ENCODE measurements around the gene CACNA1H. TPM values are rescaled to one million over a fixed set of nuclear protein-coding genes. Genes with fewer than 3 reads are reported as not detected.
A peak's percentile ranks its signal among the peaks of the same experiment; 100 is the strongest.

The CACNA1H gene
- total RNA-seq, 1 experiment from 2014 or later = 31.1 TPM

DNA sequence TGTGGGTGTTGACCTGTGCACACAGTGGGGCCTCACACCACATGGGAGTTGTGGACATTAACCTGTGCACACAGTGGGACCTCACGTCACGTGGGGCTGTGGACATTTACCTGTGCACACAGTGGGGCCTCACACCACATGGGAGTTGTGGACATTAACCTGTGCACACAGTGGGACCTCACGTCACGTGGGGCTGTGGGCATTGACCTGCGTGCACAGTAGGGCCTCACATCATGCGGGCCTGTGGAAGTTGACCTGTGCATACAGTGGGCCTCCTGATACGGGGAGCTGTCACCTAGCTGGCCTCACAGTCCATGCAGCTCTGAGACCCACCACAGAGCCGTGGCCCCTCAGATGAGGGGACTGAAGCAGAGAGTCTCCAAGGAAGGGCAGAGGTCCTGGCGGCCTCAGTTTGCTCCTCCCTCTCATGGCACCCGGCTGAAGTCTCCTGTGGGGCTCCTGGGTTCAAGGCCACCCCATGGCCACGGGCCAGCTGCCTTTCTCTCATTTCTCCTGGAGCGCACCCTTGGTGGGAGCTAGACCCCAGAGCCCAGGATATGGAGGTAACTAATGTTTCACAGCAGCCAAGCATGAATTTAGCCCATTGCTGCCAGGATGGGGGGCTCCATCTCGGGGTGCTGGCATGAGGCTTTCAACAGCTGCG is 21.0 kb downstream of the CACNA1H start:
- BruUV-seq (replicated peaks) = no TSS peak
- no peak for ATAC-seq

DNA sequence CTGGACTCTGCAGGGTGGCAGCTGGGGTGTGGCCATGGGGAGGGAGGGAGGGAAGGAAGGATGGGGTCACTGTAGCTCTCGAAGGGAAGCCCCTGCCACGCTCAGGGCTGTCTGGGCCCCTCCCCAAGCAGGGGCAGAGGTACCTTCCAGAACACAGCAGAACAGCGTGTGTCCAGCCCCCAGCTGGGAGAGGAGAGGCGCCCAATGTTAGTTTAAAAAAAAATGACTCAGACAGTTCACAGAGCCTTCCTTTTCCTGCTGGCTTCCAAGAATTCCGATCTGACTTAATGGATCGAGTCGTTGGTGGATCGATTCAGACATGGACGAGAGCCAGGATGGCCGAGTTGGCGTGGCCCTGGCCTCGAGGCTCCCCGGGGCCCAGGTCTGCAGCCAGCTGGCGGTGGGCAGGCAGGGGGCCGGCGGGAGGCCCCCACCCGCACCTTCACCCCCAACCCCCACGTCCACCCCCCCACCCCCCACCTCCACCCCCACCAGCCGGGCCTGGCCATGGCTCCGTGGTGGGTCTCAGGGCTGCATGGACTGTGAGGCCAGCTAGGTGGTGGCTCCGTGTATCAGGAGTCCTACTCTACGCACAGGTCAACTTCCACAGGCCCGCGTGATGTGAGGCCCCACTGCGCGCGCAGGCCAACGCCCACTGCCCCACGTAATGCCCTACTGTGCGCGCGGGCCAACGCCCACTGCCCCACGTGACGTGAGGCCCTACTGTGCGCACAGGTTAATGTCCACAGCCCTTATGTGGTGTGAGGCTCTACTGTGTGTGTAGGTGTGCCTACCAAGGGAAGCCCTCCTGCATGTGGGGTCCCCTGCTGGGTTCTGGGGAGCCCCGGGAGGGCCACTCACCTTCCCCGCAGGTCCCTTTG is 21.8 kb downstream of the CACNA1H start:
- DNase-seq (ENCODE audit: low read depth, low spot score) (no peak), ATAC-seq (peak; percentile 52)
- Histone ChIP-seq H3K36me3 (ENCODE audit: control insufficient read depth, insufficient read depth, low read length) (no peaks in the 10 kb centered on the region), H3K27me3 (ENCODE audit: control insufficient read depth, insufficient read depth, low read length) (no peaks in the 10 kb centered on the region), H3K4me1 (ENCODE audit: control insufficient read depth, insufficient read depth, low read length) (peaks cover 42% of the 10 kb centered on the region), H3K9me3 (ENCODE audit: control insufficient read depth, insufficient read depth, low read depth, low read length) (no peaks in the 10 kb centered on the region), H3K4me3 (ENCODE audit: low read depth in 2 of 2, low read length in 2 of 2) (no peak overlapping the region), H3K27ac (ENCODE audit: low read length) (peak overlapping the region; percentile 29; the same call in 1 of the 2 replicates)
- intact Hi-C loops (cut with micrococcal nuclease; ENCODE audit: unreplicated experiment) (no loop called here), in situ Hi-C loops (cut with HindIII; ENCODE audit: low pct_unique_long_range_greater_than_20kb, low sequenced_read_pairs) (no loop called here)
- no TSS peak for BruUV-seq (replicated peaks)
- POLR2A ChIA-PET = interaction anchor here (0.6 to 0.7 kb wide), 2 partner anchors 141 to 377 kb away, joined by 4 to 5 read pairs; no protein-coding TSS in a partner anchor
- TF ChIP-seq, protein P1, sequence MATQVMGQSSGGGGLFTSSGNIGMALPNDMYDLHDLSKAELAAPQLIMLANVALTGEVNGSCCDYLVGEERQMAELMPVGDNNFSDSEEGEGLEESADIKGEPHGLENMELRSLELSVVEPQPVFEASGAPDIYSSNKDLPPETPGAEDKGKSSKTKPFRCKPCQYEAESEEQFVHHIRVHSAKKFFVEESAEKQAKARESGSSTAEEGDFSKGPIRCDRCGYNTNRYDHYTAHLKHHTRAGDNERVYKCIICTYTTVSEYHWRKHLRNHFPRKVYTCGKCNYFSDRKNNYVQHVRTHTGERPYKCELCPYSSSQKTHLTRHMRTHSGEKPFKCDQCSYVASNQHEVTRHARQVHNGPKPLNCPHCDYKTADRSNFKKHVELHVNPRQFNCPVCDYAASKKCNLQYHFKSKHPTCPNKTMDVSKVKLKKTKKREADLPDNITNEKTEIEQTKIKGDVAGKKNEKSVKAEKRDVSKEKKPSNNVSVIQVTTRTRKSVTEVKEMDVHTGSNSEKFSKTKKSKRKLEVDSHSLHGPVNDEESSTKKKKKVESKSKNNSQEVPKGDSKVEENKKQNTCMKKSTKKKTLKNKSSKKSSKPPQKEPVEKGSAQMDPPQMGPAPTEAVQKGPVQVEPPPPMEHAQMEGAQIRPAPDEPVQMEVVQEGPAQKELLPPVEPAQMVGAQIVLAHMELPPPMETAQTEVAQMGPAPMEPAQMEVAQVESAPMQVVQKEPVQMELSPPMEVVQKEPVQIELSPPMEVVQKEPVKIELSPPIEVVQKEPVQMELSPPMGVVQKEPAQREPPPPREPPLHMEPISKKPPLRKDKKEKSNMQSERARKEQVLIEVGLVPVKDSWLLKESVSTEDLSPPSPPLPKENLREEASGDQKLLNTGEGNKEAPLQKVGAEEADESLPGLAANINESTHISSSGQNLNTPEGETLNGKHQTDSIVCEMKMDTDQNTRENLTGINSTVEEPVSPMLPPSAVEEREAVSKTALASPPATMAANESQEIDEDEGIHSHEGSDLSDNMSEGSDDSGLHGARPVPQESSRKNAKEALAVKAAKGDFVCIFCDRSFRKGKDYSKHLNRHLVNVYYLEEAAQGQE (IDR thresholded peaks at IDR 0.05; ENCODE audit: insufficient read depth in 1 of 2, low read depth in 2 of 2, low read length in 1 of 2) = no peak
- no peak for TF ChIP-seq POLR2AphosphoS5 (IDR thresholded peaks at IDR 0.05; ENCODE audit: low read depth, low read length)
- no peak for TF ChIP-seq TCF7L2 (IDR thresholded peaks at IDR 0.05; ENCODE audit: low read depth, low read length)
- no peak for TF ChIP-seq SIN3A (IDR thresholded peaks at IDR 0.05; ENCODE audit: borderline replicate concordance, insufficient read depth, low read depth, low read length)
- CTCF ChIA-PET = interaction anchor here (0.5 to 1.0 kb wide), 4 partner anchors 32 to 983 kb away, joined by 3 to 4 read pairs (median 4); no protein-coding TSS in a partner anchor

More for the DNA sequence above, 21.0 kb downstream of the CACNA1H start:
- POLR2A ChIA-PET = interaction anchor here (0.6 kb wide), 1 partner anchor 142 kb away, joined by 4 read pairs; no protein-coding TSS in a partner anchor
- Histone ChIP-seq H3K27ac (ENCODE audit: low read length) (peak overlapping the region; percentile 5; the same call in 1 of the 2 replicates), H3K36me3 (ENCODE audit: control insufficient read depth, insufficient read depth, low read length) (no peaks in the 10 kb centered on the region), H3K4me3 (ENCODE audit: low read depth in 2 of 2, low read length in 2 of 2) (no peak overlapping the region), H3K9me3 (ENCODE audit: control insufficient read depth, insufficient read depth, low read depth, low read length) (no peaks in the 10 kb centered on the region), H3K27me3 (ENCODE audit: control insufficient read depth, insufficient read depth, low read length) (no peaks in the 10 kb centered on the region), H3K4me1 (ENCODE audit: control insufficient read depth, insufficient read depth, low read length) (peaks cover 45% of the 10 kb centered on the region)
- CTCF ChIA-PET = interaction anchor here (1.0 kb wide), 1 partner anchor 49 kb away, joined by 3 read pairs; no protein-coding TSS in a partner anchor
- in situ Hi-C loops (cut with HindIII; ENCODE audit: low pct_unique_long_range_greater_than_20kb, low sequenced_read_pairs) = no loop called here
- no peak for DNase-seq (ENCODE audit: low read depth, low spot score)
- TF ChIP-seq TCF7L2 (IDR thresholded peaks at IDR 0.05; ENCODE audit: low read depth, low read length) (no peak), POLR2AphosphoS5 (IDR thresholded peaks at IDR 0.05; ENCODE audit: low read depth, low read length) (no peak), SIN3A (IDR thresholded peaks at IDR 0.05; ENCODE audit: borderline replicate concordance, insufficient read depth, low read depth, low read length) (no peak)
- TF ChIP-seq, protein P2, sequence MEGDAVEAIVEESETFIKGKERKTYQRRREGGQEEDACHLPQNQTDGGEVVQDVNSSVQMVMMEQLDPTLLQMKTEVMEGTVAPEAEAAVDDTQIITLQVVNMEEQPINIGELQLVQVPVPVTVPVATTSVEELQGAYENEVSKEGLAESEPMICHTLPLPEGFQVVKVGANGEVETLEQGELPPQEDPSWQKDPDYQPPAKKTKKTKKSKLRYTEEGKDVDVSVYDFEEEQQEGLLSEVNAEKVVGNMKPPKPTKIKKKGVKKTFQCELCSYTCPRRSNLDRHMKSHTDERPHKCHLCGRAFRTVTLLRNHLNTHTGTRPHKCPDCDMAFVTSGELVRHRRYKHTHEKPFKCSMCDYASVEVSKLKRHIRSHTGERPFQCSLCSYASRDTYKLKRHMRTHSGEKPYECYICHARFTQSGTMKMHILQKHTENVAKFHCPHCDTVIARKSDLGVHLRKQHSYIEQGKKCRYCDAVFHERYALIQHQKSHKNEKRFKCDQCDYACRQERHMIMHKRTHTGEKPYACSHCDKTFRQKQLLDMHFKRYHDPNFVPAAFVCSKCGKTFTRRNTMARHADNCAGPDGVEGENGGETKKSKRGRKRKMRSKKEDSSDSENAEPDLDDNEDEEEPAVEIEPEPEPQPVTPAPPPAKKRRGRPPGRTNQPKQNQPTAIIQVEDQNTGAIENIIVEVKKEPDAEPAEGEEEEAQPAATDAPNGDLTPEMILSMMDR (IDR thresholded peaks at IDR 0.05) = no peak
- TF ChIP-seq, protein P1 (IDR thresholded peaks at IDR 0.05; ENCODE audit: insufficient read depth in 1 of 2, low read depth in 2 of 2, low read length in 1 of 2) = no peak
- intact Hi-C loops (cut with micrococcal nuclease; ENCODE audit: unreplicated experiment) = no loop called here
